ENCODE data around the gene LRRC18. TPM values are rescaled to one million over a fixed set of nuclear protein-coding genes. Genes with fewer than 3 reads are reported as not detected.

The LRRC18 gene
- total and polyA plus RNA-seq, 10 of the 15 experiments (the other 5 are each of a cell fraction or from before 2014, with no cell fraction given): 0.16 to 0.47 (median 0.24) TPM; not detected in 6

DNA sequence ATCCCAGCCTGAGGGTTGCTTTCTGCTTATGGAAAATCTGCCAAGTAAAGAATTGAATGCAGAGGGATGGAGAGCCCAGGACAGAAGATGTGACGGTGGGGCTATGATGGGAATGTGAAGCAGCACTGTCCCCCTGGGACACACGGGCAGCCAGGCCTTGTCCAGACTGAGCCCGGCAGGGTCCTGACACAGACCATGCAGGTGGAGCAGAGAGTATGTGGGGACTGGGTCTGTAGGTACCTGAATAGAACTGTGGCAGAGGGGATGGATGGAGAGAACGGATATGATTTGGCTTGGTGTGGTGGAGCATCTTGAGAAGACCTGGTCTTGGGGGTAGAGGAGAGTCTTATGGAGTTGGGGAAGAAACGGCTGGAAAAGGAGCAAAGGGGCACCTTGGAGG, 732 bp upstream of the LRRC18 start:
- no peak overlapping the region for H2AFZ ChIP-seq (ENCODE audit: control insufficient read depth, low read depth, low read length)
- intact Hi-C loops (cut with micrococcal nuclease; ENCODE audit: unreplicated experiment) (no loop called here), in situ Hi-C loops (cut with MboI) (no loop called here)
- no peak for FAIRE-seq
- peaks cover 4 to 9% of the 10 kb centered on the region in 2 experiments; a peak in 3 of 4 replicates for H3K36me3 ChIP-seq (ENCODE audit: control insufficient read depth in 2 of 2, insufficient read depth in 2 of 2, low read length in 1 of 2)
- no peaks in the 10 kb centered on the region for H3K9me3 ChIP-seq (replicated peaks; ENCODE audit: control insufficient read depth, insufficient read depth, low read length)
- H3K4me3 ChIP-seq: no peak overlapping the region
- H3K27ac ChIP-seq (ENCODE audit: control insufficient read depth, insufficient read depth): no peak overlapping the region
- DNase-seq (ENCODE audit: low read depth, low spot score): no peak
- no peaks in the 10 kb centered on the region for H3K79me2 ChIP-seq (ENCODE audit: control insufficient read depth, insufficient read depth, low read length)
- POLR2A ChIA-PET: no interaction called here
- RAD21 ChIA-PET (ENCODE audit: unreplicated experiment): no interaction called here
- H3K9ac ChIP-seq (ENCODE audit: control insufficient read depth, insufficient read depth, low read length): no peak overlapping the region
- WGBS (ENCODE audit: insufficient coverage, insufficient replicate concordance, low lambda C conversion rate, missing lambda C conversion rate): 100% methylated on average over 5 of the region's 5 CpGs
- SMC1A ChIA-PET (ENCODE audit: uncharacterized antibody, unreplicated experiment): no interaction called here
- no TSS peak for BruUV-seq (replicated peaks)
- TF ChIP-seq, protein P1, sequence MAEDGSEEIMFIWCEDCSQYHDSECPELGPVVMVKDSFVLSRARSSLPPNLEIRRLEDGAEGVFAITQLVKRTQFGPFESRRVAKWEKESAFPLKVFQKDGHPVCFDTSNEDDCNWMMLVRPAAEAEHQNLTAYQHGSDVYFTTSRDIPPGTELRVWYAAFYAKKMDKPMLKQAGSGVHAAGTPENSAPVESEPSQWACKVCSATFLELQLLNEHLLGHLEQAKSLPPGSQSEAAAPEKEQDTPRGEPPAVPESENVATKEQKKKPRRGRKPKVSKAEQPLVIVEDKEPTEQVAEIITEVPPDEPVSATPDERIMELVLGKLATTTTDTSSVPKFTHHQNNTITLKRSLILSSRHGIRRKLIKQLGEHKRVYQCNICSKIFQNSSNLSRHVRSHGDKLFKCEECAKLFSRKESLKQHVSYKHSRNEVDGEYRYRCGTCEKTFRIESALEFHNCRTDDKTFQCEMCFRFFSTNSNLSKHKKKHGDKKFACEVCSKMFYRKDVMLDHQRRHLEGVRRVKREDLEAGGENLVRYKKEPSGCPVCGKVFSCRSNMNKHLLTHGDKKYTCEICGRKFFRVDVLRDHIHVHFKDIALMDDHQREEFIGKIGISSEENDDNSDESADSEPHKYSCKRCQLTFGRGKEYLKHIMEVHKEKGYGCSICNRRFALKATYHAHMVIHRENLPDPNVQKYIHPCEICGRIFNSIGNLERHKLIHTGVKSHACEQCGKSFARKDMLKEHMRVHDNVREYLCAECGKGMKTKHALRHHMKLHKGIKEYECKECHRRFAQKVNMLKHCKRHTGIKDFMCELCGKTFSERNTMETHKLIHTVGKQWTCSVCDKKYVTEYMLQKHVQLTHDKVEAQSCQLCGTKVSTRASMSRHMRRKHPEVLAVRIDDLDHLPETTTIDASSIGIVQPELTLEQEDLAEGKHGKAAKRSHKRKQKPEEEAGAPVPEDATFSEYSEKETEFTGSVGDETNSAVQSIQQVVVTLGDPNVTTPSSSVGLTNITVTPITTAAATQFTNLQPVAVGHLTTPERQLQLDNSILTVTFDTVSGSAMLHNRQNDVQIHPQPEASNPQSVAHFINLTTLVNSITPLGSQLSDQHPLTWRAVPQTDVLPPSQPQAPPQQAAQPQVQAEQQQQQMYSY (CRISPR knock-in tag; IDR thresholded peaks at IDR 0.05): no peak
- no peak for TF ChIP-seq NFYB (IDR thresholded peaks at IDR 0.05; ENCODE audit: insufficient read depth, low read depth, low read length)
- TF ChIP-seq SMC3 (IDR thresholded peaks at IDR 0.05; ENCODE audit: borderline replicate concordance, low read length): no peak
- TF ChIP-seq ESRRA (IDR thresholded peaks at IDR 0.05; ENCODE audit: low read length): no peak
- TF ChIP-seq, protein P2, sequence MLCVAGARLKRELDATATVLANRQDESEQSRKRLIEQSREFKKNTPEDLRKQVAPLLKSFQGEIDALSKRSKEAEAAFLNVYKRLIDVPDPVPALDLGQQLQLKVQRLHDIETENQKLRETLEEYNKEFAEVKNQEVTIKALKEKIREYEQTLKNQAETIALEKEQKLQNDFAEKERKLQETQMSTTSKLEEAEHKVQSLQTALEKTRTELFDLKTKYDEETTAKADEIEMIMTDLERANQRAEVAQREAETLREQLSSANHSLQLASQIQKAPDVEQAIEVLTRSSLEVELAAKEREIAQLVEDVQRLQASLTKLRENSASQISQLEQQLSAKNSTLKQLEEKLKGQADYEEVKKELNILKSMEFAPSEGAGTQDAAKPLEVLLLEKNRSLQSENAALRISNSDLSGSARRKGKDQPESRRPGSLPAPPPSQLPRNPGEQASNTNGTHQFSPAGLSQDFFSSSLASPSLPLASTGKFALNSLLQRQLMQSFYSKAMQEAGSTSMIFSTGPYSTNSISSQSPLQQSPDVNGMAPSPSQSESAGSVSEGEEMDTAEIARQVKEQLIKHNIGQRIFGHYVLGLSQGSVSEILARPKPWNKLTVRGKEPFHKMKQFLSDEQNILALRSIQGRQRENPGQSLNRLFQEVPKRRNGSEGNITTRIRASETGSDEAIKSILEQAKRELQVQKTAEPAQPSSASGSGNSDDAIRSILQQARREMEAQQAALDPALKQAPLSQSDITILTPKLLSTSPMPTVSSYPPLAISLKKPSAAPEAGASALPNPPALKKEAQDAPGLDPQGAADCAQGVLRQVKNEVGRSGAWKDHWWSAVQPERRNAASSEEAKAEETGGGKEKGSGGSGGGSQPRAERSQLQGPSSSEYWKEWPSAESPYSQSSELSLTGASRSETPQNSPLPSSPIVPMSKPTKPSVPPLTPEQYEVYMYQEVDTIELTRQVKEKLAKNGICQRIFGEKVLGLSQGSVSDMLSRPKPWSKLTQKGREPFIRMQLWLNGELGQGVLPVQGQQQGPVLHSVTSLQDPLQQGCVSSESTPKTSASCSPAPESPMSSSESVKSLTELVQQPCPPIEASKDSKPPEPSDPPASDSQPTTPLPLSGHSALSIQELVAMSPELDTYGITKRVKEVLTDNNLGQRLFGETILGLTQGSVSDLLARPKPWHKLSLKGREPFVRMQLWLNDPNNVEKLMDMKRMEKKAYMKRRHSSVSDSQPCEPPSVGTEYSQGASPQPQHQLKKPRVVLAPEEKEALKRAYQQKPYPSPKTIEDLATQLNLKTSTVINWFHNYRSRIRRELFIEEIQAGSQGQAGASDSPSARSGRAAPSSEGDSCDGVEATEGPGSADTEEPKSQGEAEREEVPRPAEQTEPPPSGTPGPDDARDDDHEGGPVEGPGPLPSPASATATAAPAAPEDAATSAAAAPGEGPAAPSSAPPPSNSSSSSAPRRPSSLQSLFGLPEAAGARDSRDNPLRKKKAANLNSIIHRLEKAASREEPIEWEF (IDR thresholded peaks at IDR 0.05; ENCODE audit: insufficient replicate concordance, low read depth, low read length): no peak
- no peak for TF ChIP-seq KAT2A (conservative IDR thresholded peaks at IDR 0.05; ENCODE audit: control insufficient read depth, low read depth, low read length)
- no peak for TF ChIP-seq HDGF (IDR thresholded peaks at IDR 0.05)
- TF ChIP-seq ZNF622 (IDR thresholded peaks at IDR 0.05): no peak
- no peak for TF ChIP-seq FOXM1 (IDR thresholded peaks at IDR 0.05; ENCODE audit: low read depth, low read length)
- no peak for TF ChIP-seq CHD2 (IDR thresholded peaks at IDR 0.05; ENCODE audit: borderline replicate concordance, low read depth, low read length)
- no peak for TF ChIP-seq BCL11A (IDR thresholded peaks at IDR 0.05; ENCODE audit: low read depth, low read length)
- TF ChIP-seq GABPA (IDR thresholded peaks at IDR 0.05; ENCODE audit: low read depth): no peak
- no peak for TF ChIP-seq POLR2A (IDR thresholded peaks at IDR 0.05; ENCODE audit: low read depth, low read length)
- TF ChIP-seq SMAD5 (IDR thresholded peaks at IDR 0.05; ENCODE audit: low read depth): no peak
- H3K27me3 ChIP-seq (replicated peaks in 1 of 2; ENCODE audit: control insufficient read depth in 2 of 2, insufficient read depth in 2 of 2, low read length in 1 of 2): no peaks in the 10 kb centered on the region
- H3K4me1 ChIP-seq (ENCODE audit: control insufficient read depth, insufficient read depth, low read length): no peaks in the 10 kb centered on the region
- CTCF ChIA-PET: interaction anchor here (1.2 kb wide), 1 partner anchor 180 kb away, joined by 4 read pairs; no protein-coding TSS in a partner anchor
- ATAC-seq: no peak
- H3K4me2 ChIP-seq (ENCODE audit: control insufficient read depth, insufficient read depth): no peak overlapping the region
- no peaks in the 10 kb centered on the region for H4K20me1 ChIP-seq (ENCODE audit: control insufficient read depth, insufficient read depth)
